ENCODE measurements around the gene AFG1L. TPM values are rescaled to one million over a fixed set of nuclear protein-coding genes. Genes with fewer than 3 reads are reported as not detected.
"Not testable (repeated sequence)": the region's sequence is repeated elsewhere in the genome, so short reads cannot be mapped to it uniquely, and the experiment has no call there.

The AFG1L gene
- total RNA-seq, 1 experiment from 2014 or later, result 3.8 TPM

GRCh38 chr6:108323710-108324466 is 29.0 kb downstream of the AFG1L start:
- no peak overlapping the region for H3K4me3 ChIP-seq
- DNase-seq, result no peak
- peaks cover 10% of the 10 kb centered on the region for H3K36me3 ChIP-seq
- H3K9me3 ChIP-seq, result no peaks in the 10 kb centered on the region
- no peaks in the 10 kb centered on the region for H3K27me3 ChIP-seq

GRCh38 chr6:108330221-108330785 is 35.4 kb downstream of the AFG1L start:
- not testable (repeated sequence) for DNase-seq, H3K4me3 ChIP-seq, H3K27me3 ChIP-seq, H3K36me3 ChIP-seq, H3K9me3 ChIP-seq

- H3K4me3 ChIP-seq, result no peak overlapping the region
- H3K27me3 ChIP-seq, result no peaks in the 10 kb centered on the region
- no peak for DNase-seq
- peaks cover 6% of the 10 kb centered on the region for H3K36me3 ChIP-seq
- no peaks in the 10 kb centered on the region for H3K9me3 ChIP-seq
Observed at GRCh38 chr6:108330806-108331205, 36.0 kb downstream of the AFG1L start.

- no peak overlapping the region for H3K4me3 ChIP-seq
- H3K9me3 ChIP-seq, result no peaks in the 10 kb centered on the region
- no peaks in the 10 kb centered on the region for H3K27me3 ChIP-seq
- no peak for DNase-seq
- H3K36me3 ChIP-seq, result no peaks in the 10 kb centered on the region; the same call in 1 of the 2 replicates
Observed at GRCh38 chr6:108331982-108332381, 37.1 kb downstream of the AFG1L start.

GRCh38 chr6:108336971-108337370 is 42.1 kb downstream of the AFG1L start:
- no peaks in the 10 kb centered on the region for H3K9me3 ChIP-seq
- H3K4me3 ChIP-seq, result no peak overlapping the region
- no peaks in the 10 kb centered on the region for H3K36me3 ChIP-seq
- no peak for DNase-seq
- H3K27me3 ChIP-seq, result no peaks in the 10 kb centered on the region

- no peak overlapping the region for H3K4me3 ChIP-seq
- DNase-seq, result no peak
- H3K9me3 ChIP-seq, result no peaks in the 10 kb centered on the region
- no peaks in the 10 kb centered on the region for H3K36me3 ChIP-seq
- H3K27me3 ChIP-seq, result no peaks in the 10 kb centered on the region
Observed at GRCh38 chr6:108337721-108338120, 42.9 kb downstream of the AFG1L start.

- no peaks in the 10 kb centered on the region for H3K9me3 ChIP-seq
- no peaks in the 10 kb centered on the region for H3K36me3 ChIP-seq
- DNase-seq, result no peak
- H3K4me3 ChIP-seq, result no peak overlapping the region
- H3K27me3 ChIP-seq, result no peaks in the 10 kb centered on the region
Observed at GRCh38 chr6:108341372-108341771, 46.5 kb downstream of the AFG1L start.

- H3K27me3 ChIP-seq, result no peaks in the 10 kb centered on the region
- no peaks in the 10 kb centered on the region for H3K9me3 ChIP-seq
- DNase-seq, result no peak
- H3K36me3 ChIP-seq, result no peaks in the 10 kb centered on the region
- no peak overlapping the region for H3K4me3 ChIP-seq
Observed at GRCh38 chr6:108343894-108344293, 49.0 kb downstream of the AFG1L start.

- no peaks in the 10 kb centered on the region for H3K9me3 ChIP-seq
- no peaks in the 10 kb centered on the region for H3K36me3 ChIP-seq
- H3K4me3 ChIP-seq, result no peak overlapping the region
- H3K27me3 ChIP-seq, result no peaks in the 10 kb centered on the region
- no peak for DNase-seq
Observed at GRCh38 chr6:108348655-108349349, 53.9 kb downstream of the AFG1L start.

- no peak for DNase-seq
- Histone ChIP-seq H3K27me3 (no peaks in the 10 kb centered on the region), H3K9me3 (no peaks in the 10 kb centered on the region), H3K36me3 (no peaks in the 10 kb centered on the region), H3K4me3 (no peak overlapping the region)
Observed at GRCh38 chr6:108350528-108350927, 55.7 kb downstream of the AFG1L start.

GRCh38 chr6:108353853-108354252 is 59.0 kb downstream of the AFG1L start:
- Histone ChIP-seq H3K27me3 (no peaks in the 10 kb centered on the region), H3K36me3 (peaks cover 11% of the 10 kb centered on the region), H3K4me3 (no peak overlapping the region), H3K9me3 (no peaks in the 10 kb centered on the region)
- no peak for DNase-seq

- Histone ChIP-seq H3K9me3 (no peaks in the 10 kb centered on the region), H3K27me3 (no peaks in the 10 kb centered on the region), H3K36me3 (peaks cover 11% of the 10 kb centered on the region), H3K4me3 (no peak overlapping the region)
- DNase-seq, result no peak
Observed at GRCh38 chr6:108355120-108355519, 60.3 kb downstream of the AFG1L start.

GRCh38 chr6:108355890-108356289 is 61.0 kb downstream of the AFG1L start:
- Histone ChIP-seq H3K36me3 (peaks cover 11% of the 10 kb centered on the region), H3K27me3 (no peaks in the 10 kb centered on the region), H3K9me3 (no peaks in the 10 kb centered on the region), H3K4me3 (no peak overlapping the region)
- DNase-seq, result no peak

- H3K4me3 ChIP-seq, result no peak overlapping the region
- peaks cover 11% of the 10 kb centered on the region for H3K36me3 ChIP-seq
- H3K27me3 ChIP-seq, result no peaks in the 10 kb centered on the region
- no peak for DNase-seq
- no peaks in the 10 kb centered on the region for H3K9me3 ChIP-seq
Observed at GRCh38 chr6:108359901-108360882, 65.3 kb downstream of the AFG1L start.

- H3K36me3 ChIP-seq, result peaks cover 11% of the 10 kb centered on the region
- H3K27me3 ChIP-seq, result no peaks in the 10 kb centered on the region
- H3K4me3 ChIP-seq, result no peak overlapping the region
- no peaks in the 10 kb centered on the region for H3K9me3 ChIP-seq
- no peak for DNase-seq
Observed at GRCh38 chr6:108360919-108361311, 66.1 kb downstream of the AFG1L start.

GRCh38 chr6:108361312-108361932 is 66.6 kb downstream of the AFG1L start:
- Histone ChIP-seq H3K4me3 (no peak overlapping the region), H3K27me3 (no peaks in the 10 kb centered on the region), H3K9me3 (no peaks in the 10 kb centered on the region), H3K36me3 (peaks cover 11% of the 10 kb centered on the region)
- no peak for DNase-seq
